GM21390 (cell line): Measurements from ENCODE around the gene SPDYE17.
"Not testable (repeated sequence)": the region's sequence is repeated elsewhere in the genome, so short reads cannot be mapped to it uniquely, and the experiment has no call there.

ENCODE experiments used
- ATAC-seq: cut with Tn5 transposase; IDR thresholded peaks from one replicate; pipeline ENCODE4 v1.9.1; 2021; ENCODE audit not compliant: unreplicated experiment

The SPDYE17 gene

DNA sequence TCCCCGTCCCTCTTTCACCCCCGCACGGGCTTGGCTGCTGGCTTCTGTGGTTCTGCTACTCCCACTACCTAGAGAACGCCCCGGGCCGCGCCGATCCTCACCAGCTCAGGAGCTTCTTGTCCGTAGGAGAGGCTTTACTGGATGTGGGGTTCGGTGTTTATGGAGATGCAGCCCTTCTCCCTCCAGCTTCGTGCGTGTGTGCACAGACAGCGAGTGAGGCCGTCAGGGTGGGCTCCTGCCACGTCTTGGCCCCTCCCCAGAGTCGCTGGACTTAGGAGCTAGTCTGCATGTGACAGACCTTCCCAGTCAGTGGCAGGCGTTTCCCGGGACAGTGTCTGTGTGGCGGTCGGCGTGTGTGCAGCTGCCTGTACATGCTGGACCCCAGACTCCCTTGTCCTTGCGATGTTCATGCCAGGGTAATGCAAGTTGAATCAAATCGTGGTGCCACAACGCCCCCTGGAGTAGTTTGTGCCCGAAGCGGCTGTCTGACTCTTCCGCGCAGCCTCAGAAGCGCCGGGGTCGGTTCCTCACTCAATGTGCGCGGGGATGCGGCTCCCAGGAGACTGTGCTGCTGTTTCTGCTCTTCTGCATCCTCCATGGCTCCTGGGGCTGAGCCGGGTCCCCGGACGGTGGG is 32.6 kb downstream of the SPDYE17 start:
- not testable (repeated sequence) for ATAC-seq

DNA sequence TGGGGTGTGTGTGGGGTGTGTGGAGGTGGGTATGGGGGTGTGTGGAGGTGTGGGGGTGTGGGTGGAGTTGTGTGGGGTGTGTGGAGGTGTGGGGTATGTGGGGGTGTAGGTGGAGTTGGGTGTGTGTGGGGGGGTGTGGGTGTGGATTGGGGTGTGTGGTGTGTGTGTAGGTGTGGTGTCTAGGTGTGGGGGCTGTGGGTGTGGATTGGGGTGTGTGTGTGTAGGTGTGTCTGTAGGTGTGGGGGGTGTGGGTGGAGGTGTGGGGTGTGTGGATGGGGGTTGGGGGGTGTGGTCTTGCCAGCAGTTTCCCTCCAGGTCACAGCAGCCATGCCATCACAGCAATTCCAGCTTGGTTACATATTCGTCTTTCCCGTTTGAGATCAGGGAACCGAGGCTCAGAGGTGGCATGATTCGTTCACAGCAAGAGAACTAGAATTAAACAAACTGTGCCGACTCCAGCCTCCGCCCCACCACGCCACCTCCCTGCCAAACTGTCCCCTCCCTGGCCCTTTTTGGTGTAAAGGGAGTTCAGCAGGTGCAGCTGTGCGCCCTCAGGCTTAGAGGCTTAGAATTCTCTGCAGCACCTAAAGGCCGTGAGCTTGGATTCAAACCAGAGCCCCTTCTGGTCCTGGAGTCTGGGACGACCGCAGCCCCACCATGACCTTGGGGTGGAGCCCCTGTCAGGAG is 33.3 kb downstream of the SPDYE17 start:
- not testable (repeated sequence) for ATAC-seq

DNA sequence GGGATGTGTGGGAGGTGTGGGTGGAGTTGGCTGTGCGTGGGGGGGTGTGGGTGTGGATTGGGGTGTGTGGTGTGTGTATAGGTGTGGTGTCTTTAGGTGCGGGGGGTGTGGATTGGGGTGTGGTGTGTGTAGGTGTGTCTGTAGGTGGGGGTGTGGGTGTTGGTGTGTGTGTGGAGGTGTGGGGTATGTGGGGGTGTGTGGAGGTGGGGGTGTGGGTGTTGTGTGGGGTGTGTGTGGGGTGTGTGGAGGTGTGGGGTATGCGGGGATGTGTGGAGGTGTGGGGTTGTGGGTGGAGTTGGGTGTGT is 33.9 kb downstream of the SPDYE17 start:
- no peak for ATAC-seq

DNA sequence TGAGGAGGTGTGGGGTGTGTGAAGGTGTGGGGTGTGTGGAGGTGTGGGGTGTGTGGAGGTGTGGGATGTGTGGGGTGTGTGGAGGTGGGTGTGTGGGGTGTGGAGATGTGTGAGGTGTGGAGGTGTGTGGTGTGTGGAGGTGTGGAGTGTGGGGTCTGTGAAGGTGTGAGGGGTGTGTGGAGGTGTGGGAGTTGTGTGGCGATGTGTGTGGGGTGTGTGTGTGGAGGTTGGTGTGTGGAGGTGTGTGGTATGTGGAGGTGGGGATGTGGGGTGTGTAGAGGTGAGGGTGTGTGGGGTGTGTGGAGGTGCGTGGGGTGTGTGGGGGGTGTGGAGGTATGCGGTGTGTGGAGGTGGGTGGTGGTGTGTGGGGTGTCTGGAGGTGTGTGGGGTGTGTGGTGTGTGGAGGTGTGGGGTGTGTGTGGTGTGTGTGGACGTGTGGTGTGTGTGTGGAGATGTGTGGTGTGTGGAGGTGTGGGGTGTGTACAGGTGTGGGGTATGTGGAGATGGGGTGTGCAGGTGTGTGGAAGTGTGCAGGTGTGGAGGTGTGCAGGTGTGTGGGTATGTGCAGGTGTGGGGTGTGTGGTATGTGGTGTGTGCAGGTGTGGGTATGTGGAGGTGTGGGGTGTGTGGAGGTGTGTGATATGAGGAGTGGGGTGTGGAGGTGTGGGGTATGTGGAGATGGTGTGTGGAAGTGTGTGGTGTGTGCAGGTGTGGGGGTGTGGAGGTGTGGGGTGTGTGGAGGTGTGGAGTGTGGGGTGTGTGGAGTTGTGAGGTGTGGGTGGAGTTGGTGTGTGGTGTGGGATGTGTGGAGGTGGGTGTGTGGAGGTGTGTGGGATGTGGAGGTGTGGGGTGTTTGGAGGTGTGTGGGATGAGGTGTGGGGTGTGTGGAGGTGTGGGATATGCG is 34.5 kb downstream of the SPDYE17 start:
- ATAC-seq: no peak

DNA sequence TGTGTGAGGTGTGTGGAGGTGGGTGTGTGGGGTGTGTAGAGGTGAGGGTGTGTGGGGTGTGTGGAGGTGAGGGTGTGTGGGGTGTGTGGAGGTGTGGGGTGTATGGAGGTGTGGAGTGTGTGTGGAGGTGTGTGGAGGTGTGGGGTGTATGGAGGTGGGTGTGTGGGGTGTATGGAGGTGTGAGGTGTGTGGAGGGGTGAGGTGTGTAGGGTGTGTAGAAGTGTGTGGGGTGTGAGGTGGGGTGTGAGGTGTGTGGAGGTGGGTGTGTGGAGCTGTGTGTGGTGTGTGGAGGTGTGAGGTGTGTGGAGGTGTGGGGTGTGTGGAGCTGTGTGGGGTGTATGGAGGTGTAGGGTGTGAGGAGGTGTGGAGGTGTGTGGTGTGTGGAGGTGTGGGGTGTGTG is 35.2 kb downstream of the SPDYE17 start:
- ATAC-seq: not testable (repeated sequence)

DNA sequence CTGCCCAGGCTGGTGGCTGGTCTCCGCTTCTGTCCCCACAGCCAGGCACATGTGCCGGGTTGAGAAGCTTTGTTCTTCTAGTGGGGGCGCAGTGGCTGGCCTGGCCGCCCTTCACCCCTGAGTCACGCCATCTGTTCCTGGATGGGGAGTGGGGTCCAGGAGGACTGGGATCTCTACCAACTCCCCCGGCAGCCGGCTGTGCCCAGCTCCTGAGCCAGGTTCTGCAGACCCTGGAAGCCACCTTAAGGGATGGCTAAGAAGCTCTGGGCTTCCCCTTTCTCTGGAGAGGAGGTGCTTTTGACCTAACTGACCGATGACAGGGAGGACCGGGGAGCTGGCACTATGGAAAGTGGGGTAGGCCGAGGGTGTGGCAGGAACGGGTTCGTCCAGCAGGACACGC is 37.9 kb downstream of the SPDYE17 start:
- not testable (repeated sequence) for ATAC-seq

DNA sequence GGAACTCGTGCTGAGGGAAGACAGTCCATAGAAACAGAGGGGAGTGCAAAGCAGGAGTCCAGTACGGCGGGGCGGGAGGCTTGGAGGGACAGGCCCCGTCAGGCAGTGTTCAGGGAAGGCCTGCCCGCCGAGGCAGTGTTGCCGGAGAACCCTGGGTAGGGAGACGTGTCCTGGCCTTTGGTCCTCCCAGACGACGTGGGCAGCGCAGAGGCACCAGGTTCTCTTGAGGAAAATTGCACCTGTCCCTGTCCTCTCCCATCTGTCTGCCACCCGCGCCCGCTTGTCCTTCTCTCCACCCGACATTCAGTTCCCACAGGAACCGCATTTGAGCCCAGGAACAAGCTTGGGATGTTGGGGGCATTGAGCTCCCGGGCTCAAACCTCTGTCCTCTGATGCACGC is 38.3 kb downstream of the SPDYE17 start:
- ATAC-seq: not testable (repeated sequence)

DNA sequence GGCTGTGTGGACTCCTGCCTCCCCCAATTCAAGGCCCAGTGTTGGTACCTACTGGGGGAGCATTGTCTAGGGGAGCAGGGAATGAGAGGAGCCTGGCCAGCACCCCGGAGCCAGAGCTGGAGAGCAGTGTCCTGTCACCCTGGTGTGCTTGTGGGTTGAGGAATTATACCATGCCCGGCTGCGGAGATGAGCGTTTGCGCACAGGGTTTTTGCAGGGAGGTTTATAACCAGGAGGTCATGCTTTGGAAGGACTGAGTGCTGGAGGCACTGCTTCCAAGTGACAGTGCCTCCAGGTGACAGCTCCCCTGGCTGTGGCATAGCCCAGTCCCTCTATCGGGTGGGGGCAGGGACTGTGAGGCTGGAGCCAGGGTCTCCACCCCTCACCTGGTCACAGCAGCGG is 39.3 kb downstream of the SPDYE17 start:
- not testable (repeated sequence) for ATAC-seq

DNA sequence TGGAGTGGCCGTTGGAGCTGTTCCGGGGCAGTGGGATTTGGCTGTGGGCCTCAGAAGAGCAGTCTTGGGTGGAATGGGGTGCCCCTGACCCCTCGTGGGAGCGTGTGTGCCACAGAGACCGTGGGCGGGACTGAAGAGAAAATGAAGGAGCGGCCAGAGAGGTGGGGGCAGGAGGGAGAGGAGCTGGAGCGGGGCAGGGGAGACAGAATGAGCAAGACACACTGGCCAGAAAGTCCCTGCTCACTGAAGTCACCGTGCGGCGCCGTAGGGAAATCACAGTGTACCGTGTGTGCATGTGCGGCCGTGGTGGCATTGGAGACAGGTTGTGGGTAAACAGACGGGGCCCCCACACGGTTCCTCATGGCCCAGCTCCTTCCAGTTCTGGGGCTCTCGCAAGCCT is 40.0 kb downstream of the SPDYE17 start:
- ATAC-seq: not testable (repeated sequence)

DNA sequence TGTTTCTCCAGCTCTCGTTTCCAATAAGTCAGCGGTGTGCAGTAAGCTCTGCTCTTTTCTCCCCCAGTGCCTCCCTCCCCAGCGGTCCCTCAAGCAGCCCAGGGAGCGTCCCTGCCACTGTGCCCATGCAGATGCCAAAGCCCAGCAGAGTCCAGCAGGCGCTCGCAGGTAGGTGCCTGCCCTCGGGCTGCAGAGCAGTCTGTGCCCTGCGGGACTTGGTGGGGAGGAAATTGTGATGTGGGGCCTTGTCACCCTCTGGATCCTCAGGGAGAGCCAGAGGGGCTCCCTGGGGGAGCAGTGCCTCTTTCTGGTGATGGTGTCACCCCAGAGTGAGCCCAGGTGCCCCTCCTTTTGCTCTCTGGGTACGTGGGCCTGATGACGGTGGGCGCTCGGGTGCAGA is 42.0 kb downstream of the SPDYE17 start:
- ATAC-seq: not testable (repeated sequence)

DNA sequence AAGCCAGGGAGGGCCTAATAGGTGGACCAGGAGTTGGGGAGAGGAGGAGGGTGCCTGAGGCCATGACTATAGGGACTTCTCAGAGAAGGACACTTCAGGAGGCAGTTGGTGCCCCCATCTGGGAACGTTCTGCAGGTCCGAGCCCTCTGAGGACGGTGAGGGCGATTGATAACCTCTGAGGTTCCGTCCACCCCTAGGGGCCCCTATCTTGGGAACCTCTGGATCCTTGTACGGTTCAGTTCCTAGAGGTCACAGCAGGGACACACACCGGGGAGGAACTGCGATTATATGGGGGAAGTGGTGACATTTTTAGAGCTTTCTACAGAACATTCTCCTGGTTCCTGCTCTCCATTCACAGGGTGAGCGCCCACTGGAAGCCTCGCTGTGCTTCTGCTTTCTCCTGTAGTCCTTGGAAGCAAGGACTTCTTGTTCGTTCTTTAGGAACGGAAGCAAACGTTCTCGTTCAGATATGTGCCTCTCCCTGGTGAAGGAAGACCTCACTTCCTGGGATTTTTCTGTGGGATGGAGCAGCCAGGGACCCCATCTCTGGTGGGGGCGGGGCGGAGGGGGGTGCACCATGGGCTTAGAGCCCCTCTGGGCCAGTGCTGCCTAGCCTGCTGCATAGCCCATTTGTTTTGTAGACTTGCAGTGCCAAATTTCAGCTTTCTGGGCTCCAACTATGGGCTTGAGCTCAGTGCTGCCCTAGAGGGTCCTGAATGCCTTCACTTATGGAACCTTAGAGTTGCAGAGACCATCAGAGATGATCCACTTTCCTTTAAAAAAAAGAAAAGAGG is 46.0 kb downstream of the SPDYE17 start:
- ATAC-seq: not testable (repeated sequence)

DNA sequence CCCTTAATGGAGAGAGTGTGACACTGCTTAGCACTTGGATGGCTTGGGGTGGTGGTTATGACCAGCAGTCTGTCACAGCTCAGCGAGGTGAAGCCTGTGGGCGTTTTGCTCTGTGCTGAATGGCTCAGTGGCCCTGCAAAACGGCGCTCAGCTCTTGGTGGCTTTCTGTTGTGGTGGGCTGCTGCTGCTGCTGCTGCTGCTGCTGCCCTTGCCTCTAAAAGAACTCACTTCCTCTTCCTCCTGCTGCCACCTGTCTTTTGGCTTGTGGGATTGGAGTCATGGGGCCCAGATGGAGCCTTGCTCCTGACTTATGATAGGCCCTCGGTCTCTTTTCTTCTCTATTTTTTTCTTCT is 47.4 kb downstream of the SPDYE17 start:
- peak; percentile 97 for ATAC-seq

DNA sequence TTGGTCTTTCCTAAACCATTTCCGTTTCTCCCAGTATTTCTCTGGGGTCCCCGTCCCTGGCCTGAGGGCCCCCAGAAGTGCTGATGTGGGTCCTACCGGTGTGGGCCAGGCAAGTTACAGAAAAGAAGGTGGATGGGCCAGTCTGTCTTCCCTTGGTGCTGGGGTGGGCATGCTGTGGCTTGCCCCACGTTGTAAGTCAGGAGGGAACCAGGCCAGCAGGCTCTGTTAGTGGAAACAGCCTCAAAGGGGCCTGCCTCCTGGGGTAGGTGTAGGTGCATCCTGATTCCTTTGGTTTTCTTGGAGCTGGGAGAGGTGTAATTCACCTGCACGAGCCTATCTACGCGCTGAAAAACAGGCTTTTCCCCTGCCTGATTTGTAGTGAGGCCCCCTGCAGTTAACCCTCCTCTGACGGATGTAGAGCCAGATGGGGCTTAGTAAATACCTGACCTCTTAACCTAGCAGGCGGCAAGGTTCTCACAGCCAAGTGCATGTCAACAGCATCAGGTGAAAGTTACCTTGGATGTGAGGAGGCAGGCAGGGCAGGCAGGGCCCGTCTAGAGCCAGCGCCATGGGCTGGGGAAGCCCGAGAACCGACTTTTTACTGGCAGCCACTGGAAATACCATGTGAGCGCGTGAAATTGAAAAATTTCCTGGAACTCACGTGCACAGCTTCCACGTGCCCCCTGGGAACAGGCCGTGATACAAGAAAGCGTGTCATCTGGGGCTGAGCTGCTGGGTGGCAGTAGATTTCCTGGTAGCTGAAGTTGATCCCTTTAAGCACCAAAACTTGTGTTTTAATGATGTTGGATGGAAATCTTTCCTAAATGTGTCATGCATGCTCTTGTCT is 48.0 kb downstream of the SPDYE17 start:
- peak; percentile 9 for ATAC-seq

DNA sequence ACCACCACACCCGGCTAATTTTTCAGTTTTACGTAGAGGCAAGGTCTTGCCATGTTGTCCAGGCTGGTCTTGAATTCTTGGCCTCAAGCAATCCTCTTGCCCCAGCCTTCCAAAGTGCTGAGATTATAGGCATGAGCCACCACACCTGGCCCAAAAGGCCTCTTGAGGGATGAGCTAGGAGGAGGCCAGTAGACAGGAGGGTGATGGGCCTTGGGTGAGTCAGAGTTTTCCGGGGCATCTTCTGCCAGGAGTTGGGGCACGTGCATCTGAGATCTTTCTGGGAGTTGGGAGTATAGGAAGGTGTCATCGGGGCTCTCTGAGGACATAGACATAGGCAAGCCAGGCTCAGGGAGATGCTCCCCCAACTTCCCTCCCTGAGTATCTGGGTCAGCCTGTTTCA is 48.8 kb downstream of the SPDYE17 start:
- ATAC-seq: not testable (repeated sequence)

DNA sequence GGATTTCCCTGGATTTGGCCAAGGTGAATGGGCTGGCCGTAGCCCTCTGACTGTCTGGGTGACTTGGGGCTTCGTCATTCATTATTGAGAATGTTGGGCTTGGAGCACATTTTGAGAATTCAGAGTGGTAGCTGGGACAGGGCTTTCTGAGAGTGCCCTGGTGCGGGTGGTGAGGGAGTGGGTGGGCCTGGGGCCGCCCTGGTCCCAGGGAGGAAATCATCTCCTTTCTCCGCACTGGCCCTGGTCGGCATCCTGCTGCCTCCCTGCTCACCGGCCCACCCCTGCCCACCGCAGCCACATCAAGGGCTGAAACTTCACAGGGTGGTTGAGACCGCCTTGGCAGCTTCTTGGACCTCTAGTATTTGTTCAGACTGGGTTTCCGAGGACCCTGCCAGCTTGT is 49.7 kb downstream of the SPDYE17 start:
- not testable (repeated sequence) for ATAC-seq

DNA sequence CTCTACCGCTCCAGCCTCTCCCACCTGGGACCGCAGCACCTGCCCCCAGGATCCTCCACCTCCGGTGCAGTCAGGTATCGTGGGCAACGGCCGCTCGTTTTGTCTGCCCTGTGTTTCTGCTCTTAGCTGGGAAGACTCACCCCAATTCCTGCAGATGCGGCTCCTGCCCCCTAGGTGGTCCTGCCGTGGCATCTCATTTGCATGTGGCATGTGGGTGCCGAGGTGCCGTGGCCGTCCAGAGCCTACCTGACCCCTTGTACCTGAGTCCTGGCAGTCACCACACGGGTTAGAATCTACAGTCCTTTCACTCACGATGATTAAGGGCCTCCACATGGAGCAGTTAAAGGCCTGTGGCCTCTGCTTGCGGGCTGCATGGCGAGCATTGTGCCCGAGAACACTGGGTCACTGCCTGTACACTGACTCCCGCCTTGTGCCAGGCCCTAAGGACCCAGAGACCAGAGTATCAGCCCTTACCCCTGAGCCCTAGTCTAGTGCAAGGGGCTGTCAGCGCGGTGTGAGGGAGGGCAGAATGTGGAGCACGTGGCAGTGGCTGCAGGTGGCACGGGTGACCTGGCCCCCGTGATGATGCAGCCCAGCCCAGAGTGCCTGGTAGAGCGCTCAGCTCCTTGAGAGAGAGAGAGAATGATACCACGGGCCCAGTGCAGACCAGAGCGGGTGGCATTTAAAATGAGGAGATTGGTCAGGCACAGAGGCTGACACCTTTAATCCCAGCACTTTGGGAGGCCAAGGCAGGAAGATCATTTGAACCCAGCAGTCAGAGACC is 50.8 kb downstream of the SPDYE17 start:
- ATAC-seq: not testable (repeated sequence)

DNA sequence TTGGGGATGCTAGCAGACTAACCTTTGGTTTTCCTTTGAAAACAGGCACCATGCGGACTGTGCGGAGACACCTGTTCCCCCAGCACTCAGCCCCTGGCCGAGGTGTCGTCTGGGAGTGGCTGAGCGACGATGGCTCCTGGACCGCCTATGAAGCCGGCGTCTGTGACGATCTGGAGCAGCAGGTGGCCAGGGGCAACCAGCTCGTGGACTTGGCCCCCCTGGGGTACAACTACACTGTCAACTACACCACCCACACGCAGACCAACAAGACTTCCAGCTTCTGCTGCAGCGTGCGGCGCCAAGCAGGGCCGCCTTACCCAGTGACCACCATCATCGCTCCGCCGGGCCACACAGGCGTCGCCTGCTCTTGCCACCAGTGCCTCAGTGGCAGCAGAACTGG is 51.6 kb downstream of the SPDYE17 start:
- not testable (repeated sequence) for ATAC-seq

DNA sequence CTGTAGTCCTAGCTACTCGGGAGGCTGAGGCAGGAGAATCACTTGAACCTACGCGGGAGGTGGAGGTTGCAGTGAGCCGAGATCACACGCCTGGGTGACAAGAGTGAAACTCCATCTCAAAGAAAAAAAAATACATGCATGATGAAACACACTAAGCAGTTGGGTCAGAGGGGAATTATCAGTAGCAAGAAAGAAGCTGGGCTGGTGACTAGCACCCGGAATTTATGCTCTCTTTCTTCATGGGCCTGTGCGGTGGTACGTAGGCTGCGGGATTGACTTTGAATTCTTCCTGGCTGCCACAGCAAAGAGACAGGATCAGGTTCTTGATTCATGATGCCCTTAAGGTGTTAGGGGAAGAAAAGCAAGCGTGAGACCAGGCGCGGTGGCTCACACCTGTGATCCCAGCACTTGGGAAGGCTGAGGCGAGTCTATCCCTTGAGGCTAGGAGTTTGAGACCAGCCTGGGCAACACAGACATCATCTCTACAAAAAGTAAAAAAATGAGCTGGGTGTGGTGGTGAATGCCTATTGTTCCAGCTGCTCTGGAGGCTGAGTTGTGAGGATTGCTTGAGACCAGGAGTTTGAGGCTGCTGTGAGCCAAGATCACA is 54.3 kb downstream of the SPDYE17 start:
- ATAC-seq: not testable (repeated sequence)
